NCI-H226 (cell line): ENCODE data around the gene GPATCH4.
"Not testable (repeated sequence)": the region's sequence is repeated elsewhere in the genome, so short reads cannot be mapped to it uniquely, and the experiment has no call there.

ENCODE experiments used
- DNase-seq: peaks from one replicate; pipeline ENCODE4 v3.0.0-alpha.2; 2015

The GPATCH4 gene

GRCh38 chr1:156594190-156594589 lies 7.1 kb downstream of the GPATCH4 start:
- DNase-seq = no peak

- DNase-seq = no peak
These were observed 7.7 kb downstream of the GPATCH4 start for GRCh38 chr1:156593661-156593989.

GRCh38 chr1:156592910-156593660 lies 8.2 kb downstream of the GPATCH4 start:
- DNase-seq = no peak

GRCh38 chr1:156592158-156592909 lies 8.9 kb downstream of the GPATCH4 start:
- peak; percentile 25 for DNase-seq

GRCh38 chr1:156591432-156592157 lies 9.7 kb downstream of the GPATCH4 start, which contains the start of gene NAXE:
Gene NAXE, plus strand, starts transcription at chr1:156591776. Its CDS starts 29 bp downstream, at chr1:156591805.
- peak; percentile 72 for DNase-seq

GRCh38 chr1:156591181-156591431 lies 10.2 kb downstream of the GPATCH4 start:
- no peak for DNase-seq

- no peak for DNase-seq
These were observed 10.7 kb downstream of the GPATCH4 start for GRCh38 chr1:156590326-156591180.

- no peak for DNase-seq
These were observed 11.7 kb downstream of the GPATCH4 start for GRCh38 chr1:156589546-156589945.

GRCh38 chr1:156587927-156588326 lies 13.4 kb downstream of the GPATCH4 start:
- not testable (repeated sequence) for DNase-seq

- no peak for DNase-seq
These were observed 14.3 kb downstream of the GPATCH4 start for GRCh38 chr1:156586892-156587477.

- no peak for DNase-seq
These were observed 15.0 kb downstream of the GPATCH4 start for GRCh38 chr1:156586323-156586722.

- DNase-seq = no peak
These were observed 16.5 kb downstream of the GPATCH4 start for GRCh38 chr1:156584813-156585212.

- DNase-seq = peak; percentile 42
These were observed 17.3 kb downstream of the GPATCH4 start for GRCh38 chr1:156583821-156584622.

- DNase-seq = no peak
These were observed 18.8 kb downstream of the GPATCH4 start for GRCh38 chr1:156582388-156583017.

GRCh38 chr1:156581661-156582387 lies 19.5 kb downstream of the GPATCH4 start:
- DNase-seq = no peak

- no peak for DNase-seq
These were observed 21.8 kb downstream of the GPATCH4 start, which contains the start of gene TTC24 for GRCh38 chr1:156579472-156579871. Gene TTC24, plus strand, starts transcription at chr1:156579723. Its CDS starts 1,642 bp downstream, at chr1:156581365.

- DNase-seq = no peak
These were observed 23.2 kb downstream of the GPATCH4 start for GRCh38 chr1:156578055-156578454.

- DNase-seq = no peak
These were observed 23.7 kb downstream of the GPATCH4 start for GRCh38 chr1:156577550-156577949.

- DNase-seq = no peak
These were observed 27.1 kb downstream of the GPATCH4 start for GRCh38 chr1:156574039-156574633.

- no peak for DNase-seq
These were observed 28.6 kb downstream of the GPATCH4 start for GRCh38 chr1:156572663-156573018.
